Measurements from ENCODE around the gene SVEP1. TPM values are rescaled to one million over a fixed set of nuclear protein-coding genes. Genes with fewer than 3 reads are reported as not detected.

Gene SVEP1
- total RNA-seq, 1 experiment from 2014 or later, result 21.9 TPM

DNA sequence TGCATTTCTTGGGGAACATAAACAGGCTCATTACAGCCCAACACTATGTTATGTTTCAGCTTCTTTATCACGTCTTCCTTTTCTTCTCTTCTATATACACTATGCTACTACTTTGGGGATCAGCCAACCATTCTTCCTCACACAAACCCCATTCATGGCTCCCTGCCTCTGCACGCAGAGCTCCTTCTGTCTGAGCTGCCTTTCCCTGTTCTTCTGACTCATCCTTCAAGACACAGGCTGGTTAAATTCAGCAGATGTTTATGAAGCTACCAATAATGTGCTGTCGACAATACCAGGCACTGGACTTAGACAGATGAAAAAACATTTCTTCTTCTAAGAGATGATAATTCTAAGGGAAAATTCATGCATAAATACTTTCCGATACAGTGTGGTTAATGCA, 139.4 kb downstream of the SVEP1 start:
- Mint-ChIP-seq H3K36me3 (ENCODE audit: insufficient read depth, unreplicated experiment) (peaks cover 6% of the 10 kb centered on the region), H3K9me3 (ENCODE audit: unreplicated experiment) (no peaks in the 10 kb centered on the region), H3K27me3 (ENCODE audit: insufficient read depth, unreplicated experiment) (no peaks in the 10 kb centered on the region), H3K27ac (ENCODE audit: low read depth, unreplicated experiment) (peak overlapping the region; percentile 55), H3K4me3 (ENCODE audit: unreplicated experiment) (peak overlapping the region; percentile 1), H3K4me1 (ENCODE audit: insufficient read depth, unreplicated experiment) (peaks cover 32% of the 10 kb centered on the region)
- BruUV-seq (replicated peaks), result no TSS peak
- POLR2A ChIA-PET, result interaction anchor here (0.5 to 0.7 kb wide), 2 partner anchors 11 to 1193 kb away, joined by 3 read pairs; no protein-coding TSS in a partner anchor
- intact Hi-C loops (cut with micrococcal nuclease), result no loop called here
- TF ChIP-seq, protein P1, sequence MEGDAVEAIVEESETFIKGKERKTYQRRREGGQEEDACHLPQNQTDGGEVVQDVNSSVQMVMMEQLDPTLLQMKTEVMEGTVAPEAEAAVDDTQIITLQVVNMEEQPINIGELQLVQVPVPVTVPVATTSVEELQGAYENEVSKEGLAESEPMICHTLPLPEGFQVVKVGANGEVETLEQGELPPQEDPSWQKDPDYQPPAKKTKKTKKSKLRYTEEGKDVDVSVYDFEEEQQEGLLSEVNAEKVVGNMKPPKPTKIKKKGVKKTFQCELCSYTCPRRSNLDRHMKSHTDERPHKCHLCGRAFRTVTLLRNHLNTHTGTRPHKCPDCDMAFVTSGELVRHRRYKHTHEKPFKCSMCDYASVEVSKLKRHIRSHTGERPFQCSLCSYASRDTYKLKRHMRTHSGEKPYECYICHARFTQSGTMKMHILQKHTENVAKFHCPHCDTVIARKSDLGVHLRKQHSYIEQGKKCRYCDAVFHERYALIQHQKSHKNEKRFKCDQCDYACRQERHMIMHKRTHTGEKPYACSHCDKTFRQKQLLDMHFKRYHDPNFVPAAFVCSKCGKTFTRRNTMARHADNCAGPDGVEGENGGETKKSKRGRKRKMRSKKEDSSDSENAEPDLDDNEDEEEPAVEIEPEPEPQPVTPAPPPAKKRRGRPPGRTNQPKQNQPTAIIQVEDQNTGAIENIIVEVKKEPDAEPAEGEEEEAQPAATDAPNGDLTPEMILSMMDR (IDR thresholded peaks at IDR 0.05; ENCODE audit: unreplicated experiment), result no peak
- CTCF ChIA-PET, result interaction anchor here (0.6 to 3.0 kb wide), 8 partner anchors 11 to 1693 kb away, joined by 3 to 15 read pairs (median 4); no protein-coding TSS in a partner anchor
- peak; percentile 67 for DNase-seq (ENCODE audit: unreplicated experiment)

- H3K27me3 Mint-ChIP-seq (ENCODE audit: insufficient read depth, unreplicated experiment), result no peaks in the 10 kb centered on the region
- no peak overlapping the region for H3K27ac Mint-ChIP-seq (ENCODE audit: low read depth, unreplicated experiment)
- ChIA-PET CTCF (interaction anchor here (0.6 to 2.0 kb wide), 6 partner anchors 19 to 249 kb away, joined by 3 to 11 read pairs (median 3); no protein-coding TSS in a partner anchor), POLR2A (interaction anchor here (0.6 kb wide), 2 partner anchors 344 to 597 kb away, joined by 3 to 4 read pairs; no protein-coding TSS in a partner anchor)
- TF ChIP-seq, protein P1 (IDR thresholded peaks at IDR 0.05; ENCODE audit: unreplicated experiment), result no peak
- intact Hi-C loops (cut with micrococcal nuclease), result no loop called here
- DNase-seq (ENCODE audit: unreplicated experiment), result no peak
- H3K4me1 Mint-ChIP-seq (ENCODE audit: insufficient read depth, unreplicated experiment), result peaks cover 6% of the 10 kb centered on the region
- no peak overlapping the region for H3K4me3 Mint-ChIP-seq (ENCODE audit: unreplicated experiment)
- peaks cover 14% of the 10 kb centered on the region for H3K36me3 Mint-ChIP-seq (ENCODE audit: insufficient read depth, unreplicated experiment)
- no TSS peak for BruUV-seq (replicated peaks)
- no peaks in the 10 kb centered on the region for H3K9me3 Mint-ChIP-seq (ENCODE audit: unreplicated experiment)
Observed at GRCh38 chr9:110432253-110432652, 147.3 kb downstream of the SVEP1 start.

- Mint-ChIP-seq H3K9me3 (ENCODE audit: unreplicated experiment) (no peaks in the 10 kb centered on the region), H3K27ac (ENCODE audit: low read depth, unreplicated experiment) (no peak overlapping the region), H3K36me3 (ENCODE audit: insufficient read depth, unreplicated experiment) (peaks cover 6% of the 10 kb centered on the region), H3K27me3 (ENCODE audit: insufficient read depth, unreplicated experiment) (no peaks in the 10 kb centered on the region), H3K4me3 (ENCODE audit: unreplicated experiment) (no peak overlapping the region), H3K4me1 (ENCODE audit: insufficient read depth, unreplicated experiment) (peaks cover 6% of the 10 kb centered on the region)
- no TSS peak for BruUV-seq (replicated peaks)
- ChIA-PET CTCF (interaction anchor here (0.6 to 3.3 kb wide), 4 partner anchors 190 to 1100 kb away, joined by 3 to 13 read pairs (median 6); no protein-coding TSS in a partner anchor), POLR2A (interaction anchor here (0.7 kb wide), 1 partner anchor 11 kb away, joined by 3 read pairs; no protein-coding TSS in a partner anchor)
- intact Hi-C loops (cut with micrococcal nuclease), result loop anchor here (1.0 to 5.0 kb wide), 2 partner anchors 154 to 172 kb away; partner anchors contain the start of gene TXN
- peak; percentile 2 for DNase-seq (ENCODE audit: unreplicated experiment)
- TF ChIP-seq, protein P1 (IDR thresholded peaks at IDR 0.05; ENCODE audit: unreplicated experiment), result peak; percentile 5
Observed at GRCh38 chr9:110429453-110429852, 150.1 kb downstream of the SVEP1 start.

DNA sequence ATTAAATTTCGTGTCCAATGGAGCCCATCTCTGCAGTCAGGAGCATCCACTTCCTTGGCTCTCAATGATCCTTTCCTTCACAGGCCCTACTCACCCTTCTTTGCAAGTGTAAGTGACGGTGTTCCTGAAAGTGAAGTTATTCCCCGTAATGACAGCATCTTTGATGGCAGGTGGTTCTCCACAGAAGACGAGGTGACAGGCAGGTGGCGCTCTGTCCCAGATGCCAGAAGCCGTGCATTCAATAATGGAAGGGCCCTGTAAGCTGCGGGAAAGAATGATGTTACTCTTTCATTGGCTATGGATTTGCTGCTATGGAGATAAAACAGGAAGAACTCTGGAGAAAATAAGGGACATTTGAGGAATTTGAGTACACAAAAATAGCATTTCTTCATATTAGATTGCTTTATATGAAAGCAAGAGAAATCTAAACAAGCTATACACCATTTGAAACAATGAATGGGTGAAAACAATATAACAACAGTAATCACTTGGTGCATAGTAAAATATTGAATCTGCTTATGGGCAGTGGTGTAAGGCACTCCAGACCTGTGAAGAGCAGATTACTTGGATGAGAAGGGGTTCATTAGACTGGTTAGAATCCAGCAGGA, 151.9 kb downstream of the SVEP1 start:
- peak; percentile 49 for DNase-seq (ENCODE audit: unreplicated experiment)
- no TSS peak for BruUV-seq (replicated peaks)
- ChIA-PET CTCF (interaction anchor here (0.8 to 3.3 kb wide), 9 partner anchors 13 to 244 kb away, joined by 3 to 18 read pairs (median 5); no protein-coding TSS in a partner anchor), POLR2A (interaction anchor here (0.6 kb wide), 1 partner anchor 191 kb away, joined by 3 read pairs; no protein-coding TSS in a partner anchor)
- TF ChIP-seq, protein P1 (IDR thresholded peaks at IDR 0.05; ENCODE audit: unreplicated experiment), result peak; percentile 48
- H3K27ac Mint-ChIP-seq (ENCODE audit: low read depth, unreplicated experiment), result no peak overlapping the region
- H3K36me3 Mint-ChIP-seq (ENCODE audit: insufficient read depth, unreplicated experiment), result peaks cover 12% of the 10 kb centered on the region
- H3K9me3 Mint-ChIP-seq (ENCODE audit: unreplicated experiment), result no peaks in the 10 kb centered on the region
- intact Hi-C loops (cut with micrococcal nuclease), result loop anchor here (2.0 to 5.0 kb wide), 4 partner anchors 87 to 245 kb away; partner anchors contain the start of gene TXN
- no peaks in the 10 kb centered on the region for H3K27me3 Mint-ChIP-seq (ENCODE audit: insufficient read depth, unreplicated experiment)
- H3K4me3 Mint-ChIP-seq (ENCODE audit: unreplicated experiment), result no peak overlapping the region
- H3K4me1 Mint-ChIP-seq (ENCODE audit: insufficient read depth, unreplicated experiment), result peaks cover 6% of the 10 kb centered on the region

All from MCF 10A (cell line).